Subcutaneous adipose tissue (tissue), 4 donors: Measurements from ENCODE around the gene MRPL9. TPM values are rescaled to one million over a fixed set of nuclear protein-coding genes. Genes with fewer than 3 reads are reported as not detected.

ENCODE experiments used
- total RNA-seq, 4 donors: library from RNA; depleted of rRNA; stranded (reverse); fragments of >200 nt; gene quantifications; one replicate each; pipeline ENCODE4 v1.1.0, GENCODE V29; 2016
- TF ChIP-seq, protein P1 (sequence below): fragments of 450-650 bp; IDR thresholded peaks from one replicate; pipeline ENCODE4 v1.5.1; 2016; ENCODE audit warnings: low read depth, mild to moderate bottlenecking, control low read depth, antibody characterized with exemption, moderate library complexity

Gene MRPL9
- total RNA-seq, 4 donors from 2014 or later = 52.7 to 75.7 (median 57.8) TPM

DNA sequence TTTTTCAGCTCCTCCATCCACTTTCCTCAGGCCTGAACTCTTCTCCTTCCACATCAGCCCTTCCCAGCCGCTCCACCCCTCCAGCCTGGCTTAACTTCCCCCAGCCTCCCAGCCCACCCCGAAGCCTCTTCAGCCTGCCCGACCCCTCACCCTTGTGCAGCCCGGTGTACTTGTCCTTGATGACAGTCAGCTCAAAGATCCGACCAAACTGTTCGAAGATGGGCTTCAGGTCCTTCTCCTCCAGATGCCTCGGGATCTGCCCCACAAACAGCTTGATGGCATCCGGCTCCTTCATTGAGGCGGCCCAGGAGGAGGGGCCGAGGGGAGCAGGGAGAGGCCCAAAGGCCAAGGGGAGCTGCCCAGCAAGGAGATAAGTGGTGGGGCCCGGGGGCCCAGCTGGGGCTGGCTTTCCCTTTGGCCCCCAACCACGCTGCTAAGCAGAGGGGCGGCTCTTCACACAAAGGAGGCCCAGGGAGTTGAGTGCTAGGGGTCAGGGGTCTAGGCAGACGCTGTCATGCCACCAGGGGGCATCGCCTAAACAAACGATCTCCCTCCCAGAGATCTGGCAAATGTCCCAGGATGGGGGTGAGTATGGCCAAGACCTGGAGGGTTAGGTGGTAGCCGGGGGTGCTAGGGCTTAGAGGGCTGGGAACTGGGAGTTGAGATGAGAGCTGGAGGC is 47.4 kb downstream of the MRPL9 start:
- TF ChIP-seq, protein P1, sequence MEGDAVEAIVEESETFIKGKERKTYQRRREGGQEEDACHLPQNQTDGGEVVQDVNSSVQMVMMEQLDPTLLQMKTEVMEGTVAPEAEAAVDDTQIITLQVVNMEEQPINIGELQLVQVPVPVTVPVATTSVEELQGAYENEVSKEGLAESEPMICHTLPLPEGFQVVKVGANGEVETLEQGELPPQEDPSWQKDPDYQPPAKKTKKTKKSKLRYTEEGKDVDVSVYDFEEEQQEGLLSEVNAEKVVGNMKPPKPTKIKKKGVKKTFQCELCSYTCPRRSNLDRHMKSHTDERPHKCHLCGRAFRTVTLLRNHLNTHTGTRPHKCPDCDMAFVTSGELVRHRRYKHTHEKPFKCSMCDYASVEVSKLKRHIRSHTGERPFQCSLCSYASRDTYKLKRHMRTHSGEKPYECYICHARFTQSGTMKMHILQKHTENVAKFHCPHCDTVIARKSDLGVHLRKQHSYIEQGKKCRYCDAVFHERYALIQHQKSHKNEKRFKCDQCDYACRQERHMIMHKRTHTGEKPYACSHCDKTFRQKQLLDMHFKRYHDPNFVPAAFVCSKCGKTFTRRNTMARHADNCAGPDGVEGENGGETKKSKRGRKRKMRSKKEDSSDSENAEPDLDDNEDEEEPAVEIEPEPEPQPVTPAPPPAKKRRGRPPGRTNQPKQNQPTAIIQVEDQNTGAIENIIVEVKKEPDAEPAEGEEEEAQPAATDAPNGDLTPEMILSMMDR = no peak

DNA sequence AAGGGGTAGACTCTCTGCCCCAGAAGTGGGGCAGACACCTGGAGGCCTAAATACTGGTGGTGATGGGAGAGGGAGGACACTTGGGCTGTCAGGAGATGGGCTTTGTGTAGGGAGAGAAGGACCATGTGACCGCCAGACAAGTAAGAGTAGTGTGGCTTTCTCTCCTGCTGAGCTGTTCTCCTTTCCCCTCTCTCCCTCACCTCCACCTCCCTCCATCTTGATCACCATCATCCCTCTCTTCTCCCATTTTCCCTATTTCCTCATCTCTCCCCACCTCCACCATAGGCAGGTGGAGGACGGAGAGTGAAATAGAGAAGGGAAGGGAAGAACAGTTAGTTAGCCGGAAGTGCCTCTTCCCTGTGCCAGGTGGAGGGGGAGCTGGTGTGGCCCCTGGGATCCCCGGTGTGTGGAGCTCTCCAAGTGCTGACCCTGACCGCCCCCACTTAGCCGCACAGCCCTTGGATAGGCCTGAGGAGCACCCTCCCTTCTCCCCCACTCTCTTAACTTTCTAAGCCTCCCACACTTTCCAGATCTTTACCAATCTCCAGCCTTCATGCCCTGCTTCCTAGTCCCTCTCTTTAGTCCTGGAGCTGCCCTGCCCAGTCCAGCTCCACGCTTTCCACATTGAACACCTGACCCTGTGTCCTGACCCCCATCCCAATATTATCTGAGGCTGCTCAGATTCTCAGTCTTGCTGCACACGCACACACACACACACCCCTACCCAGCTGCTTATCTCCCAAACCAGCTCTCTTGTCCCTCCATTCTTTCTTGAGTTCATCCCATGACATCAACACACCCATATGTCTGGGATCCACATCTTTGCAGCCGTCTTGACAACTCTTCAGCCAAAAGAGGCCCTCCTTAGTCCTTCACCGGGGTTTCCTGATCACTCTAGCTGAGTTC is 48.2 kb downstream of the MRPL9 start:
- TF ChIP-seq, protein P1 = no peak

DNA sequence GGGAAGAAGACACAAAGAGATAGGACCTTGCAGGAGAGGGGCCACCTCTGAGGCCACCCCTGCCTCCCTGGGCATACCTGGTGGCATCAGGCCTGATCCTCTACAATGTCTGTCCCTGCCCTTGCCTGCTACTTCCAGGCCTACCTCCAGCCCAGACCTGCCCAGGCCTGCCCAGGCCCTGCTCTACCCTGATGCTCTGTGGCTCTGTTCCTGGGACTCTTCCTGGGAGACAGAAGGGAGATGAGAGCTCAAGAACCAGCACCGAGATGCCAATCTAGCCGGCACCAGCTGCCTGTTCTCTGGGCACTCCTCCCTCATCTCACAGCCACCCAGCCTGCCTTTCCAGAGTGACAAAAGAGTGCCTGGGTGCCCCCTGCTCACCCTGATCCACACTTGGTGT is 49.4 kb downstream of the MRPL9 start:
- TF ChIP-seq, protein P1 = no peak

DNA sequence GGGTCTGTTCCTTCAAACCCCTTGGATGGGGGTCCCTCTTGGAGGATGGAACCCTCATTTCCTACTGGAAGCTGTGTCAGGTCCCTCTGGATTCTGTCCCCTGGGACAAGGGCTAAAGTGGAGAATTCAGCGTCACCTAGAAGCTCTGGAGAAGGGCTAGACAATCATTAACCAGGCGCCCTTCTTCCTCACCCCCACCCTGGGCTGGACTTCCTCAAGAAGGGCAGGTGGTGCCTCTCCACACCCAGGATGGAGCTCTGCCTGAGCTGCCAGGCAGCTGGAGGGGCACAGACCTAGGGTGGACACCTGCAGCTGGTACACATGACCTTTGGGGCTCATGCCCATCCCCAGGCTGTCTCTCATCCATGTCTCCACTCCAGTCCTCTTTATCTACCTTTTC is 50.3 kb downstream of the MRPL9 start:
- TF ChIP-seq, protein P1 = no peak

DNA sequence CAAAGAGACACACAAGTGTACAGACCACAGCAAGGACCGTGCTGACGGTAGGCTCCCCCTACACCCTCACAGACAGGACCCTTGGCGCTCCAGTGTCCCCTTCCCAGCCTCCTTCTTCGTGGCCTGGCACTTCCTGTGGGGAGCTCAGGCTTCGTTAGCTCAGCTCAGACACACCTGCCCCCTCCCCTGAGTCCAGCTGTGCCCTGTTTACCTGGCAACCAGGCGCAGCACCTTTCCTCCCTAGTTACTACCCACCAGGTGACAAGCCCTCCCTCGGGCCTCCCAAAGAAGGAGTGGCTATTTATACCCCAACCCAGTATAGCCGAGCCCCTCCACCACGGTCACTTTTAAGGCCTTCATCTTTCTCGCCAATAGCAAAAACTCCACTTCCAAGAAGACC is 51.3 kb downstream of the MRPL9 start:
- TF ChIP-seq, protein P1 = no peak

DNA sequence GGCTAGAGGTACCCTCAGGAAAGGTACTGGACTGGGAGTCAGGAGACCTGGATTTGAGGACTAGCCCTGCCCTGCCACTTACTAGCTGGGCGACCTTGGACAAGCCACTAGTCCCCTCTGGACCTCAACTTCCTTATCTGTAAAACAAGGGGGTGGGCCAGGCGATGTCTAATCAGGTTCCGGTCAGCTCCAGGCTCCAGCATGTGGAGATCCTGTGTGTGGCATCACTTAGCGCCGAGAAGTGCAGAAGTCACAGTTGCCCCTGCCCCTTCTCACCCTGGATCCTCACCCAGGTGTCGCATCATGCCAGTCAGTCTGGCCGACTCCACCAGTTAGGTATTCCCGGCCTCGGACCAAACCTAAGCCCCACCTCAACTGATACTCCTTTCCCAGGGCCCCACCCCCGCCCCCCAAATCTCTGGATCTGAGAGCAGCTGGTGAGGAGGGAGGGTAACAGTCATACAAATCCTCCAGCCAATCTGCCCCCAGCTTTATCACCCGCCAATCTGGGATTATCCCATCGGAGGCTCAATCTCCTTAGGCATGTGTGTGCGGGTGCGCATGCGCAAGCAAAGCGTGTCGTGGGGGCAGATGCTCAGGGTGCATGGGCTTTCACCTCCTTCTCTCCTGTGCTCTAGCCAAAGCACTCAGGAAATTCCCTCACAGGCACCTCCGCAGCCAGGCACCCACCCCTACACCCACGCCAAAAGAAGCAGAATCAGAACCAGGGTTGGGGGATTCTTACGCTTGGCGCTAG is 52.1 kb downstream of the MRPL9 start:
- TF ChIP-seq, protein P1 = no peak
